Measurements from ENCODE around the gene SBK3.
"Not testable (repeated sequence)": the region's sequence is repeated elsewhere in the genome, so short reads cannot be mapped to it uniquely, and the experiment has no call there.

SBK3 gene

DNA sequence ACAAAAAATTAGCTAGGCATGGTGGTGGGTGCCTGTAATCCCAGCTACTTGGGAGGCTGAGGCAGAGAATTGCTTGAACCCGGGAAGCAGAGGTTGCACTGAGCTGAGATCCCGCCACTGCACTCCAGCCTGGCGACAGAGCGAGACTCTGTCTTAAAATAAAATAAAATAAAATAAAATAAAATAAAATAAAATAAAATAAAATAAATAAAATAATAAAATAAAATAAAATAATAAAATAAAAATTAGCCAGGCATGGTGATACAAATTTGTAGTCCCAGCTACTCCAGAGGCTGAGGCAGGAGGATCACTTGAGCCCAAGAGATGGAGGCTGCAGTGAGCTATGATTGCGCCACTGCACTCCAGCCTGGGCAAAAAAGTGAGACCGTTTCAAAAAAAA, 28.6 kb upstream of the SBK3 start:
- not testable (repeated sequence) for DNase-seq

DNA sequence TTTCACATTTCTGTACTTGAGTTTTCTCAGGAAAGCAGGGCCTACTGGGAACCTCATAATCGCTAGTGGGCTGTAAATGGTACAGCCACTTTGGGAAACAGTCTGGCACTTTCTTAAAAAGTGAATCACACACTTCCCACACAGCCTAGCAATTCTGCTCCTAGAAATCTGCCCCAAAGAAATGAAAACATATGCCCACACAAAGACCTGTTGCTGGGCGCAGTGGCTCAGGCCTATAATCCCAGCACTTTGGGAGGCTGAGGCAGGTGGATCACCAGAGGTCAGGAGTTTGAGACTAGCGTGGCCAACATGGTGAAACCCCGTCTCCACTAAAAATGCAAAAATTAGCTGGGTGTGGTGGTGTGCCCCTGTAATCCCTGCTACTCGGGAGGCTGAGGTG, 24.1 kb upstream of the SBK3 start:
- not testable (repeated sequence) for DNase-seq

DNA sequence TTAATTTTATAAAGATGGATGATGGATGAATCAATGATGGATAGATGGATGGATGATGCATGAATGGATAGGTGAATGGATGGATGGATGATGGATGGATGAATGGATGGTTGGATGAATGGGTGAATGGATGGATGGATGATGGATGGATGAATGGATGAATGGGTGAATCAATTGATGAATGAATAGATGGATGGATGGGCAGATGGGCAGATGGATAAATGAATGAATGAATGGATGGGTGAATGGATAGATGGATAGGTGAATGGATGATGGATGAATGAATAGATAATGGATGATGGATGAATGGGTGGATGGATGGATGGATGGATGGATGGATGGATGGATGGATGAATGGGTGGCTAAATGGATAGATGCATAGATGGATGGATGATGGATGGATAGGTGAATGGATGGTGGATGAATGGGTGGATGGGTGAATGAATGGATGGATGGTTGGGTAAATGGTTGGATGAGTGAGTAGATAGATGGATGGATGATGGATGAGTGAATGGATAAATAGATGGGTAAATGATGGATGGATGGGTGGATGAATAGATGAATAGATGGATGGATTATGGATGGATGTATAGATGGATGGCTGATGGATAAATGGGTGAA, 22.5 kb upstream of the SBK3 start:
- DNase-seq = no peak

DNA sequence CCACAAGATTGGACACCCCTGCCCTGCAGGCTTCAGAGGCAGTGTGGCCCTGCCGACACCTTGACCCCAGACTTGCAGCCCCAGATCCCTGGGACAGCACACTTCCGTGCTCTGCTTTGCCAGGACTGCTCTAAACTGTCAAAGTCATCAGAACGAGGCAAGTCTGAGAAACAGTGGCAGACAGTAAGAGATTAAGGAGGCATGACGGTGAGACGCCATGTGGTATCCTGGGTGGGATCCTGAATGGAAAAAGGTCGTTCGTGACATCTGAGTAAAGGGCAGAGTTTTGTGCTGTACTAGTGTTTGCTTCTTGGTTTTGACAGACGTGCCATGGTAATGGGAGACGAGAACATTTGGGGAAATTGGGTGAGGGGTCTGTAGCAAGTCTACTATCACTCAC, 21.5 kb upstream of the SBK3 start:
- no peak for DNase-seq

DNA sequence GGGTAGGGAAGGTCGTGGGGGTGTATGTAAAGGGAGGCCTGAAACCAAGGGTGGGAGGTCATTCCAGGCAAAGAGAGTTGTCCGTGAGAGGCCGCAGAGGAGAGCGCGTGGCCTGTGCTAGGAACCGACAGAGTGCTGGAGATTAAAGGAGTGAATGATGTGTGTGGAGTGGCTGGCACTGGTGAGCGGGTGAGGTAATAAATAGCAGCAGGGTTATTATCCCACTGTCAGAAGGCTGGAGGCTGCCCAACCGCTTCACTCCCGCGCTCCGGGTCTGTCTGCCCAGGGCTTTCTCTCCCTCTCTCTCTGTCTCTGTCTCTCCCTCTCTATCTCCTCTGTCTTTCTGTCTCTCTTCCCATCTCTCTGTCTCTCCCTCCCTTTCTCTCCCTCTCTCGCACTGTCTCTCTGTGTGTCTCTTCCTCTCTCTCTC, 17.9 kb upstream of the SBK3 start:
- no peak for DNase-seq

DNA sequence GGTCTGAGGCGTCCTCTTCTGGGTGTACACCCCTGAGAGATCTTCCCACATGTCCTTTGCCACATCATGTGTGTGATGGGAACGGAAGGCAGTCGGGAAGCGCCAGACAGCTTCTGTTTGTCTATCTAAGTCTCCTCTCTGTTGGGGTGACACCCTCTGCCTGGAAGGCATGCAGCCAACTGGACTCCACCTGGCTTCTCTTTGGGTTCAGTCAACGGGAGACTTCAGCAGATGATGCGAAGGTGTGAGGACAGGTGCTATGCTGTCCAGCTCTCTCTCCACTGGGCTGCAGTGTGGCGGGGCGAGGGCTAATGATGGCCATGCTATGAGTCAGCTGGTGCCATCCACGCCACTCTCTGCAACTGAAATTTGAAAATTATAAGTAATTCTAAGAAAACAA, 14.3 kb upstream of the SBK3 start:
- DNase-seq = no peak

DNA sequence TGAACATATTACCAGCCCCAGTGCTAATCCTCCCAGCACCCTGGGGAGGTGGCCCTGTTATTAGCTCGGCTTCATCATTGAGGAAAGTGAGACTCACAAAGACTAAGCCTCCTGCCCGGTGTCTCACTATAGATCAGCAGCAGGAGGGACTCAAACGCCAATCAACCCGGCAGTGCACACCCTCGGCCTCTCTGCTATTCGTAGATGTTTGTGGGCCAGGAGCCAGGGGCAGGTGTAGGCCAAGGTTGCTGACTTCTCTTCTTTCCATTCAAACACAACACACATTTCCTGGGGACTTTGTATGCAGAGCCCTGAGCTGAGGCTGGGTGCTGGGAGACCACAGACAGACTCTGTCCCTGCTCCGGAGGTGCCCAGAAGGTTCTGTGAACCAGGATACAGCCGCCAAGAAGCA, 9.4 kb upstream of the SBK3 start:
- no peak for DNase-seq

DNA sequence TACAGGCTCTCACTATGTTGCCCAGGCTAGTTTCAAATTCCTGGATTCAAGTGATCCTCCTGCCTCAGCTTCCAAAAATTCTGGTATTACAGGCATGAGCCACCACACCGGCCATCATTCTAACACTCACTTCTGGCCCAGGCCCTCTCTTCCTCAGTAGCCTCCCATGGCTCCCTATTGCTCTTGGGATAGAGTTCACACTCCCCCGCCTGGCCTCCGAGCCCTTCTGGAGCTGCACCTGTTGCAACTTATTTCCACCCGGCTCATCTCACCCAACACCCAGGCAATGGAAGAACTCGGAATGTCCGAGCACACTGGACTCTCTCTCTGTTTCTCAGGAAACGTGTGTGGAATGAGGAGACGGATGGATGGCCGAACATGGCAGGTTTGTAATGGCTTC, 9.0 kb upstream of the SBK3 start:
- no peak for DNase-seq

DNA sequence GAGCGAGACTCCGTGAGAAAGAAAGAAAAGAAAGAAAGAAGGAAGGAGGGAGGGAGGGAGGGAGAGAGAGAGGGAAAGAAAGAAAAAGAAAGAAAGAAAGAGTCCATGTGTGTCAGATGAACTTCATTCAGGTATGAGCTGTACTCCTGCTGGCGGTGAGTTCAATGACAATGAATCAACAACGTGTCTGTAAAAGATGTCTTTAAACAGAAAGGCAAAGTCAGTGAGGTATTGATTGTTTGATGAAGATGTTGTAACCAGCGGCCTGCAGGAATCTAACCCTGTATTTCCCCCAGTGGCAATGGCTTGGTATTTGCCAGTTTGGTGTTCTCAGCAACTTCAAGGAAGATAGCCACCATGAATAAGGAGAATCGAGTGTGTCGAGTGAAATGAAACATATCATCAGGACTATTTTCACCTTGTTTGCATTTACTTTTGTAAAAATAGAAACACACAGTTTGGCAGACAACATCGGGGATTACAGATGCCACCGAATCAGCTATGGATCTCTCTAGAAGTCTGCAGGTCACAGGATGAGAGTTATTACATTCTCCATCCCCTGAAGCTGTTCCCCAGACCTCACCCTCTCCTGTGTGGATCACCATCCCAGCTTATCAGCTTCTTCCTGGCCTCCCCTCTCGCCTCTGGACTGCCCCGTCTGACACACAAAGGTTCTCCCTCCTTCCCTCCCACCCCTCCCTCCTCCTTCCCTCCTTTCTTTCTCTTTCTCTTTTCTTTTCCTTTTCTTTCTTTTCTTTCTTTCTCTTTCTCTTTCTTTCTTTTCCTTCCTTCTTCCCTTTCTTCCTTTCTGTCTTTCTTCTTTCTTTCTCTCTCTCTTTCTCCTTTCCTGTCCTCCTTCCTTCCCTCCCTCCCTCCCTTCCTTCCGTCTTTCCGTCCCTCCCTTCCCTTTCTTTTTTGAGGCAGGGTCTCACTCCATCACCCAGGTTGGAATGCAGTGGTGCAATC, 8.2 kb upstream of the SBK3 start:
- no peak for DNase-seq

DNA sequence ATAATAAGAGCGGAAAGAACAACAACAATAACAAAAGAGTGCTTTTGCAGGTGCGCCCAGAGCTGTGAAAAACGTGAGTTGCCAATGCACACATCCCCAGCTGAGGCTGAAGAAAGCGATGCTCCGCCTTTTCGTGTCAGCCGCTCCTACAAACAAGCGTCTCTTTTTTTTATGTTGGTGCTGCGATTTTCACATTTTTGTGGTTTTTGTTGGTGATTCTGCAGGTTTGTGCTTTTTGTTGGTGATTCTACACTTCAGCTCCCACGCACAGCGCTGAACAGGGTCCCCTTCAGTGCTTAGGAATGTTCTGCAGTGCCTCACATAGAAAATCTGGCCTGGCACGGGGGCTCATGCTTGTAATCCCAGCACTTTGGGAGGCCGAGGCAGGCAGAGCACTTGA, 7.3 kb upstream of the SBK3 start:
- DNase-seq = no peak

DNA sequence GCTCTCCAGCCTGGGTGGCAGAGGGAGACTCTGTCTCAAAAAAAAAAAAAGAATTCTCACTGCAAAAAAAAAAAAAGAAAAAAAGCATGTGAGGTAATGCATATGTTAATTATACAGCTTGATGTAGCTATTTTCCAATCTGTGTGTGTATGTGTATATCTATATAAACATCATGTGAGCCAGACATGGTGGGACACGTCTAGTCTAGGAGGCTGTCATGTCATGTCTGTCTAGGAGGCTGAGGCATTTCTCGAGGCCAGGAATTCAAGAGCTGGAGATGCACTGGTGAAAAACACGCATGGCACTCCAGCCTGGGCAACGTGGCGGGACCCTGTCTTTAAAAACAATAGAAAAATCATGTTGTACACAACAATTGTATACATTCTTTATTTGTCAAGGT, 6.9 kb upstream of the SBK3 start:
- DNase-seq = no peak

DNA sequence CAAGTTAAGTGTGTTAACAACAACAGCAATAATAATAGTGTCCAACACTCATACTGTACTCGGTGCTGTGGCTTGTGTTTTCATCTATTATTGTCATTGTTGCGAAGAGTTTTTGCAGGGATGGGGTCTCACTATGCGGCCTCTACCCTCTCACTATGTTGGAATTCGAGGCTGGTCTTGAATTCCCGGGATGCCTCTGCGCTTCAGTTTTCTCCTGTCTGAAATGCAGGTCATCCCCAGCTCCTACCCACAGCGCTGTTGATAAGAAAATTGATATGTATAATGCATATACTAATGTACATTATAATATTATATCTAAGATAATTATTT, 4.9 kb upstream of the SBK3 start:
- no peak for DNase-seq

DNA sequence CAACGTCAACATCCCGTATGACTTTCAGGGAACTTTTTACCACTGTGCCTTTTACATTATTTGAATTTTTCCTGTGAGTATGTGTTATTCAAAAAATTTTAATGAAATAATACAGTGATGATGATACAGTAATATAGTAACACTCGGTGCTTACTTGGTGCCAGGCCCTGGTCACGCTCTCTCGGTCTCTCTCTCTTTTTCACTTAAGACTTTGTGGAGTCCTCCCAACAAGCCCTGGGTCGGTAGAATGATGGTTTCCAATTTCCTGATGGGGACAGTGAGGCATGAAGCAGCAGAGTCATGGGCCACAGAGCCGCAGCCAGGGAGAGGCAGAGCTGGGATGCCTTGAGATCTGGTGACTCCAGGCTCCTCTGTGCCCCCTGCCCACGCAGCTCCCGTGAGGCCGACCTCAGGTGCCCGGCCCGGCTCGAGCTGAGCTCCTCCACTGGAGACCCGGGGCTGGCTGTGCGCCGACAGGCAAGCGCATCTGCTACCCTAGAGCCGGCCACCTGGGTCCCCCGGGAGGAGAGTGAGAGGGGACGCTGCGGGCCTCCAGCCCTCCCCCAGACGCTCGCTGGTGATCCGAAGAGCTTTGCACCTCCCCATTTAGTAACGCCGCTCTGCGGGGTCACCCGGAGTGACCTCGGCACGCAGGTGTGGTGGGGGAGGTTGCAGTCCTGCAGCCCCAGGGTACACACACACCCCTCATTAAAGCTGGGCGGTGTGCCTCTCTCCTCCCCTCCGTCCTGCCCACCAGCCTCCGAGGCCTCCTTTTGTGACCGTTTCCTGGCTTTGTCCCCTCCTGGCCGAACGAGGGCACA, 4.4 kb upstream of the SBK3 start:
- DNase-seq = no peak

DNA sequence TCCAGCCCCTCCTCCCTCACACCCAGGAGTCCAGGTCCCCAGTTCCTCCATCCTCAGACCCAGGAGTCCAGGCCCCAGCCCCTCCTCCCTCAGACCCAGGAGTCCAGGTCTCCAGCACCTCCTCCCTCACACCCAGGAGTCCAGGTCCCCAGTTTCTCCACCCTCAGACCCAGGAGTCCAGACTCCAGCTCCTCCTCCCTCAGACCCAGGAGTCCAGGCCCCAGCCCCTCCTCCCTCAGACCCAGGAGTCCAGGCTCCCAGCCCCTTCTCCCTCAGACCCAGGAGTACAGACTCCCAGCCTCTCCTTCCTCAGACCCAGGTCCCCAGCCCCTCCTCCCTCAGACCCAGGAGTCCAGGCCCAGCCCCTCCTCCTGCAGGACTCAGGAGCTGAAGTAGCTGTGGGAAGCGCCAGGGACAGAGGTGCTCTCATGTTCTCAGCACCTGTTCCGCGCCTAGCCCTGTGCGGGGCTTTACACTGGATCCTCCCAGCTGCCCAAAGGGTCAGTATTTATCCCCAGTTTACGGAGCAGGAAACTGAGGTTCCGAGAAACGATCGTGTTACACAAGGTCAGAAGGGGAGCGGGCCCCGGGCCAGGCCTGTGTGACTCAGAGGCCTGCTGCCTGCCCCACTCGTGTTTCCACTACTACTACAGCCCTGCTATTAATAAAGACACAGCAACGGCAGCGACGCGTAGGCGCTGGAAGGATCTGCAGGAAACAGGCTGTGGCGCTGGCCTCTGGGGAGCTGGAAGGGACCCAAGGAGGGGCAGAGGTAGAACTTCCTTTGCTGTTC, 1.7 kb upstream of the SBK3 start:
- no peak for DNase-seq

DNA sequence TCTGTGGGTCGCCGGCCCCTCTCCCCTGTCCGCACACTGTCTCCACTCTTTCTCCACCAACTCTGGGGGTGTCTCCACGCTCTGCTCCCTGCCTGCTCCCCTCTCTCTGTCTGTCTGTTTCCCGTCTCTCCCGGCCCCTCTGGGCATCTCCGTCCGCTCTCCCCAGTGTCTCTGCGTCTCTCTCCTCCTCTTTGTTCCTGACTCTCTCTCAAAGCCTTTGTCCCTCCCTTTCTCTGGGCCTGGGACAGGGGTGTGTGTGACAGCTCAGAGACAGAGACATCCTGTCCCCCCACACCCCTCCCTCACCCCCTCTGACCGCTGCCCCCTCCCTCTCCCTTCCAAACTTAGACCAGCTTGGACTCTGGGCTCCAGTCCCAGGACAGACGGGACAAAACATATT, 668 bp upstream of the SBK3 start:
- DNase-seq = no peak

DNA sequence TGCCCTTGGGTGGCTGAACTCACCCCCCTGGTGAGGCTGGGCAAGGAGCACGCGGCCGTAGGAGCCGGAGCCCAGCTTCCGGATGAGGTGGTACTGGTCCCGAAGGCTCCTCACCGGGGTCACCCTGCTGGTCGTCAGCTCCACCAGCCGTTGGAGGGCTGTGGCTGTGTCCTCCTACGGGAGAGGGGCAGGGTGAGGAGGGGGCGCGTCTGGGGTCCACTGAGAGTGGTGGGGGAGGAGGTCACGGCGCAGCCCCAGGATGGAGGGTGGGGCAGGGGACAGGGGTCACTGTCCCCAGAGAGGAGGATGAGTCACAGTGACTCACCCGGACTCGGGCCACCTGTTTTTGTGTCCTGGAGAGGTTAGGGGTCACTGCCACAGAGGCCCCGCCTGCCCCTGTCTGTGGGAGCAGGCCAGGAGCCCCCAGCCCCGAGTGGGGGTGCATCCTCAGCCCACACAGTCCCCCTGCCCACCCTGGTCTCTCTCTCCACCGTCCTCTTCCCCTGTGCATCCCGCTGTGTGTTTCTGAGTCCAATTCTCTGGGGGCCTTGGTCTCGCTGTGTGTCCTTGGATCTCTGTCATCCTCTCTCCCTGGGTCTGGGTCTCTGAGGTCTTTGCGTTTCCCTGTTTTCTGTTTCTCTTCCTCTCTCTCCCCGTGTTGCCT, 435 bp downstream of the SBK3 start:
- DNase-seq = no peak

DNA sequence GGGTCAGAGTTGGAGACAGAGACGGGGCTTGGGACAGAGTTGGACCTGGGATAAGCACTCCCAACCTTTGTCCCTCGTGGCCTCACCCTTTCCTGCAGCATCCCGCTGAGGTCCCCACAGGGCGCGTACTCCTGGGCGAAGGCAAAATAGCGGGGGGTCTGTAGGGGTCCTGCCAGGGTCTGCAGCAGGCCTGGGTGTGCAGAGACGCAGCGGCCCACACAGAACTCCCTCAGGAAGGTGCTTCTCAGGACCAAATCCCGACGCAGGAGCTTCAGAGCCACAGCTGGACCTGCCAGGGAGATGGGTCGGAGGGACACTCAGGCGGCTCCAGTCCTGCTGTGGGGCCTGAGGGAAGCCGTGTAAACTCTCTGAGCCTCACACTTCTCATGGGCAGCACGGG, 1.3 kb downstream of the SBK3 start:
- no peak for DNase-seq

DNA sequence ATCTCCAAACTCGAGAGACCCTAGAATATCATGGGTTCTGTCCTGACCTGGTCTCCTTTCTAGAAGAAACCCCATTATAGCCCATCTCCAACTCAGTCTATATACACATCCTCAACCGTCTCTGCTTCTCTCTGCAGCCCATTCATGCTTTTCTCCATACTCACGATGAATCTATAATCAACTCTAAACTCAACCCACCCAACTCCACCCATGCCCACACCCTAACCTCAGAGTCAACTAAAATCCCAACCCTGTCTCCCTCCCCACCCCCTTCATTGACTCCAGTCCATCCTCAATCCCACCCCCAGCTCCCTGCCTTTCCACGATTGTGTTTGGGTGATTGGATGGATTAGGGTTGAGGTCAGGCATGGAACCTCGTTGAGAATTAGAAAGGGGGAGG, 1.8 kb downstream of the SBK3 start:
- no peak for DNase-seq

DNA sequence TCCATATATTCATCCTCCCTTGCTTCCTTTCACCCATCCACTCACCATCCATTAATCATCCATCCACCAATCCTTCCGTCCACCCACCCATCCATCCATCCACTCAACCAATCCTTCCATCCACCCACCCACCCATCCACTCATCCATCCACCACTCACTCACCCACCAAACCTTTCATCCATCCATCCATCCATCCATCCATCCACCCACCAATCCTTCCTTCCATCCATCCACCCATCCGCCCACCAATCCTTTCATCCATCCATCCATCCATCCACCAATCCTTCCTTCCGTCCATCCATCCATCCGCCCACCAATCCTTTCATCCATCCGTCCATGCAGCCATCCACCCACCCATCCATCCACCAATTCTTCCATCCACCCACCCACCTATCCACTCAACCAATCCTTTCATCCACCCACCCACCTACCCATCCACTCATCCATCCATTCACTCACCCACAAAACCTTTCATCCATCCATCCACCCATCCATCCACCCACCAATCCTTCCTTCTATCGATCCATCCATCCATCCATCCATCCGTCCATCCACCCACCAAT, 3.0 kb downstream of the SBK3 start:
- no peak for DNase-seq

DNA sequence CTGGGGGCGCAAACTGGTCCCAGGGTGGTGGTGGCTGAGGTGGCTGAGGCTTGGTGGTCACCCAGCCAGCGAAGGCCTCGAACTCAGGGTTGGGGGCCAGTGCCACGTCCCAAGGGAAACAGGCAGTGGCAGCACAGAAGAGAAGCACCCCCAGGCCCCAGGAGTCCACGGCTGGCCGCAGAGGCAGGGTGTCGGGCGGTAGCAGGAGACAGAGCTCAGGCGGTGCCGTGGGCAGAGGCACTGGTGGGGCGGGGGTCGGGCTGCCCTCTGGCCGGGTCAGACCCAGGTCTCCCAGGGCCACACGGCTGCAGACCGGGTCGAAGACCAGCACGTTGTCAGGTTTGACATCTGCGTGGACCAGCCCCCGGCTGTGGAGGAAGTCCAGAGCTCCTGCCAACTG, 4.3 kb downstream of the SBK3 start:
- DNase-seq = no peak

DNA sequence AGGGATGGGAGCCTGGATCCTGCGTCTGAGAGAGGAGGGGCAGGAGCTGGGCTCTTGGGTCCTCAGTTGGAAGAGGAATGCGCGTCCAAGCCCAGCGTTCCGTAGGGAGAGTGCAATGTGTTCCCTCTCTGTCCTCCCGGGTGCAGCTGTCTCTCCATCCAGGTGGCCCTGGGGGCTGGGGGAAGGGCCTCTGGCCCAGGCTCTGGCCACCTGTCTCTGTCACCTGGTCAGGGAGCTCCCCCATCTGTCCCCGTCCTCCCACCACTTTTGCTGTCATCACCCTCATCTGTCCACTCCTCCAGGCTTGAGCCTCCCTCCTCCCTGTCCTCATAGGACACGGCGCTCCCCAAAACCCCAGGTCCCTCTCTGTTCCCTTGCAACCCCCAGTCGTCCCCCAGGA, 4.7 kb downstream of the SBK3 start:
- no peak for DNase-seq
